NCI-H345 treated with DMSO at 0.1 percent for 48 hours (cell line): ENCODE data around the gene FKRP.

Experiments
- DNase-seq: peaks from one replicate; lab custom pipeline; 2025; ENCODE audit not compliant: unreplicated experiment; lab: John Stamatoyannopoulos, UW

Gene FKRP

DNA sequence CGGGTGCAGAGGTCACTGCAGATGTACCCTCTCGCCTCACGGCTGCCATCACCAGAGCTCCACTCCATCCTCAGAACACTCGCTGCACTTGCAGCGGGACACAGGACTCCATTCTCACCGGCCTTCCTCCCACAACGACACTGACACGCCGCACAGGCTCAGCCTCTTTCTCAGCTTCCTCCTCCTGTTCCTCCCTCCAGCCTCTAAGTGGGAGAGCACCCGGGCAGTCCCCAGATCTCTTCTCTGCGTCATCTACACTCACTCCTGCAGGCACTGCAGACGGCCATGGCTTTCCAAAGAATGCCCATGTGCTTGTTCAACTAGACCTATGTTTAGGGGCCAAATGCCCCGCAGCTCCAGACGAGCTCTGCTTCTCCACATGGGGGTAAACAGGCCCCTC is 14.3 kb upstream of the FKRP start:
- DNase-seq: no peak

DNA sequence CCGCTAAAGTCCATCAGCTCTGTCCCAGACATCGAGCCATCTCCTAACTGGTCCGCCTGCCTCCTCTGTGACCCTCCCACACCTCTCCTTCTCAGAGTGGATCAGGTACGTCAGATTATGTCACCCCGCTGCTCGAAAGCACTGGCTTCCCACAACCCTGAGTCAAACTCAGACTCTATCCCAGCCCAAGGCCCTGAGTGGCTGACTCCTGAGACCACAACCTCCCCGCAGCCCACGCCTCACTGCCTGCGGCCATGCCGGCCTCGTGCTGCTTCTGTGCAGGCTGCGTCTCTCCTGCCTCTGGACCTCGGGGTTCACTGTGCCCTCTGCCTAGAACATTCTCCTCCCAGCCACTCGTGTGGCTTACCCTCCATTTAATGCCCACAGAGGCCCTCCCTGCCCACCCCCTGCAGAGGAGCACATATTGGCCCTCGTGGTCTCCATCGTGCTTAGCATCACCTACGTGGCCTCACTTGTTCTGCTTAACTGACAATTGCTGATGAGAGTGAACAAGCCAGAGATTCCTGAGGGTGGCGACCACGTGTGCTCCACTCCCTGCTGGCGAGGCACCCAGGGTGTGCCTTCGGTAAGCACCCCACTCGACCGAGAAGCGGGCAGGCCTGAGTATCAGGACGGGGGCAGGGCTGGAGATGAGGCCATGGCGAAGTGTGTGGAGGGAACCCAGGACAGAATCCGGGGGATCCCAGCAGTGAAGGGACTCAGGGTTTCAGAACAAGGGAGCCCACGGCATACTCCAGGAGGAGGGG is 13.5 kb upstream of the FKRP start:
- no peak for DNase-seq

DNA sequence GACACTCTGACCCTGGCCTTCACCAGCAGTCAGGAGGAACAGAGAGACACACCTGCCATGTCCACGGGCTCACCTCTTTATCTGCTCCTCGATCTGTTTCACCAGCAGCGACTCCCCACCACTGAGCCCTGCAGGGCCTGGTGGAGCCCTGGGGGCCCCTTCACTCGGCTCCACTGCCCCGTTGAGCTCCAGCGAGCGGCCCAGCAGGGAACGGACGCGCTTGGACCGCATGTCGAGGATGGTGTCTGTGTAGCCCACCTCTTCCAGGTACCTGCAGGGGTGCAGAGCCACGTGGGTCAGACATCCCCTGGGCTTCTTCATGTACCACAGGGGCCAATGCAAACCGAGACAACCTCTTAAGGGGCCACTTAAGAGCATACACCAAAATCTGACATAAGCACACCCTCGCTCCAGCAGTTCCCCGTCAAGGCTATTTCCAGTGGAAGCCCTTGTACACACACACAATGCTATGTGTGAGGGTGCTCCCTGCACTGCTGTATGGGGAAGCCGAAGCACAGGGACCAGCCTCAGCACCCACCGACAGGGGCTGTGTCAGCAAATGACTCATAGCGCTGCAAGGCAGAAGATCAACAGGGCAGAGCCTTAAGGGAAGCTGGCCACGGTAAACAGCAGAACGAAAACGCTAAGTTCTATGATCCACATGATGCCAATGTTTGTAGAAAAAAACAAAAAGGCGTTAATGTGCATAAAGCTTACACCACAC is 12.7 kb upstream of the FKRP start:
- no peak for DNase-seq

DNA sequence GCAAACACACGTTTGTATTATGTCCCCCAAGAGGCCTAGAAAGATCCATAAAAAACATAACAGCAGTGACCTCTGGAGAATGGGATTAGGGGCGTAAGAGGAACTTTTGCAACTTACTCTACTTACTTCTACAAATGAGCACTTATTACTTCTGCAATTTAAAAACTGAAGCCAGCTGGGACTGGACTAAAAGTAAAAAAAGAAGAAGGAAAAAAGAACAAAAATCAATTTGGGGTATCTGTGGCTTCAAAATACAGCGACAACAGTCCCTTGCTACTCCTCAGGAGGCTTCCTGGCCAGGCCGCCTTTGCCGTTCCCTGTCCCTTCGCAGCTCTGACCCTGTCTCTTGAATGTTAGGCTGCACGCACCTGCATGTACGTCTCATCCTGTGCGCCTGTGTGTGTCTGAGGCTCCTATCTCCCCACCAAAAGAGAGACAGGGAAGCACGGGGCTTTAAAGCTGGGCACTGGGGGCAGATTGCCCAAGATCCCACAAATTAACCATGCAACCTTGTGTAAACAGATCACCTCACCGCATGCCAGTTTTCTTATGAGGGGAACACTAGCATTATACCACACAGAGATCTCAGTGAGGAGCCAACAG is 12.1 kb upstream of the FKRP start:
- DNase-seq: no peak

DNA sequence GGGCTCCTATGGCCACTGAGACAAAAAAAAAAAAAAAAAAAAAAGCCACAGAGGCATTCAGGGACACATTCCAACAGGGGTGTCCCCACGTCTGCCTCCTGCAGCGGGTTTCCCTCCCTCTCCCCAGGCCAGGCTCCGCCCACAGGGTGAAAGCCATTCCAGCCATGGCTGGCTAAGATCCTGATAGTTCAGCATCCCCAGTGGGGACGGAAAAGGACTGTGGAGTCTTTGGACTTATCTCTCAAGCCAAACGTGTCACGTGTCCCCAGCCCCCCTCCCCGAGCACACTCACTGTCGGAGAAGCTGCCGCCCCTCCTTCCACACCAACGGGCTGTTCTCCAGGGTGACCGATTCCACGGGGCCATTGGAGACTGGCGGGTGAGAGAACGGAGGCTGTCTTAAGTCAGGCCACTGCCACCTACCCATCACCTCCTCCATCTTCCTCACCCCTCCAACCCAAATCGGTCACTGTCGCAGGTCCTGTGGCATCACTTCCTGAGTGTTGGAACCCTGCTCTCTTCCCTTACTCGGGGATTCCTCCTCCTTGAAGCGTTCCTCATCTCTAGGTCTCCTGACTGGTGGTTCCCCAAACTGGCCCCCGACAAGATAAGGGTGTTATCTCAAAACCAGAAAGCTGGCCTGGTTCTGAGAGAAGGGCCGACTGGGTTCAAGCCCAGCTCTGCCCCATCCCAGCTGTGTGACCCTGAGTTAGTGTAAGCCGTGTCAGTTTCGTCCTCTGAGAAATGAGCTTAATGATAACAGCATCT is 9.1 kb upstream of the FKRP start:
- DNase-seq: no peak

DNA sequence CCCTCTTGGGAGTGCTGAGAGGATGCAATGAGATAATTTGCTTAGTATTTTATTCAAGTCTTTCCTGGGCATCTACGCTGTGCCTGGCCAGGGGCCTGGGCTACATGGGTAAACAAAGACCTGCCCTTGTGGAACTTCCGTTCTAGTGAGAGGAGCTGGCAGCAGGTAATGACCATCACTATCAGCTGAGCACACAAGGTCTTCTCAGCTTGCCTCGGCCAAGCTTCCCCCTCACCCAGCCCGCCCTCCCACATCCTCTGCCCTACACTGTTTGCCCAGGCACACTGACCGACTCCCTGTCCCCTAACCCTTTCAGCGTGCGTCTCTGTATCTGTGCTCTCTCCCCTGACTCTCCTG is 8.6 kb upstream of the FKRP start:
- no peak for DNase-seq

DNA sequence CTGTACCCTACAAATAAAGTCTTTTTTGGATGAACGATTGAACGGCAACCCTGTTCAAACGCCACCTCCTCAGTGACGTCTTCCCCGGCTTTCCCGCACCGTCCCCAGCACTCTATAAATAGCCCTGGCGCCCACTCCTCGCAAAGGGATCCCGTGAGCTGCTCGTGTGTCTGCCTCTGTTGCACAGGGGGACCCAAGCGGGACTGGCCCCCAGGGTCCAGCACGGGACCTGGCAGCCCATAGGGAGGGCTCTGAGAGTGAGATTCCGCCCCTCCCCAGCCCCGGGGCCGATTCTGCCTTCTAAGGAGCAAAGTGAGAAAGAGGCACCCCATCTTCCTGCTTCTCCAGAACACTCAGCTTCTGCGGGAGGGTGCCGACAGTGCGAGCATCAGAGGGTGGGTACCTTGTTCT is 8.1 kb upstream of the FKRP start:
- DNase-seq: no peak

DNA sequence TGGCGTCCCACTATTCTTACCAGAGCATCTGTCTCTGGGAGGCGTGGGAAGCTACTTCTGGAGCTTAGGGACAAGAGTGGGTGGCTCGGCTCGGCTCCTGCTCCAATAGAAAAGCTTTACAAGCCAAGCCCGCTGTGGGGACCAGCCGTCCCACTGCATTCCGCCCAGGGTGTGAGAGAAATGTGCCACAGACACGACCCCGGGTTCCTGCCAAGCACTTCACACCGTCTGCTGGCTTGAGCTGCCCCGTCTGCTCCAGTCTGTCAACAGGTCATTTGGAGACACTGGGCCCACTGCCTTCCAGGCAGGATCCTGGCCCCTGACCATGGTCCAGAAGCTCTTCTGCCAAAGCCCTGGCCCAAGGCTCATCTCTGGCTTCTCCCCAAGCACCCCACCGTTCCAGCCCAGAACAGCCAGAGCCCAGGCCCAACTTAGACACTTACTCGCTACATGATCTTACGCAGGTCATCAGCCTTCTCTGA is 6.5 kb upstream of the FKRP start:
- no peak for DNase-seq

DNA sequence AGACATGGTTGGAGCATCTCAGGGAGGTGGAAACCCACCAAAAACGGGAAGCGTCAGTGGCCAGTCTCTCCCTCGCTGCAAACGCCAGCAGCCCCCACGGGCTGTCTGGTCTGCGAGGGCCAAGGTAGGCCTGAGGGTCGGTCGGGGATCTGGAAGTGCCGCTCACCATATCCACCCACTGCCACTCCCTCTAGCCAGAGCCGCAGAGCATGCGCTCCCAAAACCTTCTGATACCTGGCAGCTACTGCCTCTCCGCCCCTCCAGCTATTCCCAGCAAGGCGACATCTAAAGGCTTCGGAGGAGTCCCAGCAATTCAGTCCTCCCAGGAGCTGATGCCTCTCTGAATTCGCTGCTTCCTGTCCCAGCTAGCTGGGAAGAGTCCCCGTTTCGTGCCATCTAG is 4.4 kb upstream of the FKRP start:
- DNase-seq: no peak

DNA sequence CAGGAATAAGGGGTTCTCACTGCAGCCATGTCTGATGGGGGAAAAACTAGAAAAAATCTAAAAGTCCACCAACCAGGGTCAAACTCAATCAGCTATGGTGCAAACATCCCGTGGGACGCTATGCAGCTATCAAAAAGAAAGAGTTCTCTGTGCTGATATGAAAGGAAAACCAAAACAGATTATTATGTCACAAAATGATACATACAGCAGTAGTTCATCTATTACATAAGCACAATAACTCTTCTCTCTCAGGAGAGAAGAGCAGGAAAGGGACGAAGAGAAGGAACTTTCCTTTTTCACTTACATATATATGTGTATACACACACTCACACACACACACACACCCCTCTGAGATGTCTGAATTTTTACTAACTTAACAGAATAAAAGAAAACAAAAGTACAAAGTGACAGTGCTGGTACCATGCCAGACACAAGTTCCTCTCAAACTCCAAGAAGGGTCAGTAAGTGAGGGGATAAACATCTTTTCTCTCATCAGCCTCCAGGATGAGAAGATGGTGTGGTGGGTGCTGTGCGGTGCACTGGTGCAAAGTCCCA is 2.9 kb upstream of the FKRP start:
- no peak for DNase-seq

DNA sequence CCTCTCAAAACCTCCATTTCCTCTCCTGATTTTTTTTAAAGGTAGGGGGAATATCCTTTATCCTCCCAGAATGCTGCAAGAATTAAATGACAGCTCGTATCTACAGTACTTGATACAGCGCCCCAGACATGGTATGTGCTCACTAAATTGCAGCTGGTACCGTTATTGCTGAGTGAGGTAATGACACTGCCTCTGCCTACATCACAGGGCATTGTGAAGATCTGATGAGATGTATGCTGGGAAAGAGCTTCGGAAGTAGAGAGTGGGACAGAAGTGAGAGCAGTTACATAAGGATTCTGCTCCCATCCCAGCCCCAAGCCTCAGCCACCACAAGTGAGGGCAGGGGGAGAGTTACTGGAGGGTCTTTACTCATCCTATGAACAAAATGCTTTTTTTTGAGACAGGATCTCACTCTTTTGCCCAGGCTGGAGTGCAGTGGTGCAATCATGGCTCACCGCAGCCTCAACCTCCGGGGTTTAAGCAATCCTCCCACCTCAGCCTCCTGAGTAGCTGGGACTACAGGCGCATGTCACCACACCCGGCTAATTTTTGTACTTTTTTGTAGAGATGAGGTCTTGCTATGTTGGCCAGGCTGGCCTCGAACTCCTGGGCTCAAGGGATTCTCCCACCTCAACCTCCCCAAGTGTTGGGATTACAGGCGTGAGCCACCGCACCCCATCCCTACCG is 1.7 kb upstream of the FKRP start:
- DNase-seq: no peak

DNA sequence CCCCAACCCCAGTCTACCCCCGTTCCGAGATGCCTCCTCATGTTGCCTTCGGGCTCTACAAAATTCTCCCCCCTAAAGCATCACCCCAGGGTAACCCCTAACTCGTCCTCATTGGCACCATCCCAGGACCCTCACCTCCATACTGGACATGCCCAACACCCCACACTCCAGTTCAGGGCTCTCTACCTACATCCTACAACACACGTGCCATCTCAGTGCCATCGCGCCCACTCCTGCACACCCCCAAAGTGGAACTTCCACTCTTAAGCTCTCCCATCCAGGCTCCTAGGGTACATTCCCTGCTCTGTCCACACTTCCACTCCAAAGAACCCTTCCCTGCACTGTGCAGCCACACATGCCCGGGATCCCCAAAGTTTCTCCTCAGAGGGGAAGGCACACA is 827 bp upstream of the FKRP start:
- DNase-seq: no peak

DNA sequence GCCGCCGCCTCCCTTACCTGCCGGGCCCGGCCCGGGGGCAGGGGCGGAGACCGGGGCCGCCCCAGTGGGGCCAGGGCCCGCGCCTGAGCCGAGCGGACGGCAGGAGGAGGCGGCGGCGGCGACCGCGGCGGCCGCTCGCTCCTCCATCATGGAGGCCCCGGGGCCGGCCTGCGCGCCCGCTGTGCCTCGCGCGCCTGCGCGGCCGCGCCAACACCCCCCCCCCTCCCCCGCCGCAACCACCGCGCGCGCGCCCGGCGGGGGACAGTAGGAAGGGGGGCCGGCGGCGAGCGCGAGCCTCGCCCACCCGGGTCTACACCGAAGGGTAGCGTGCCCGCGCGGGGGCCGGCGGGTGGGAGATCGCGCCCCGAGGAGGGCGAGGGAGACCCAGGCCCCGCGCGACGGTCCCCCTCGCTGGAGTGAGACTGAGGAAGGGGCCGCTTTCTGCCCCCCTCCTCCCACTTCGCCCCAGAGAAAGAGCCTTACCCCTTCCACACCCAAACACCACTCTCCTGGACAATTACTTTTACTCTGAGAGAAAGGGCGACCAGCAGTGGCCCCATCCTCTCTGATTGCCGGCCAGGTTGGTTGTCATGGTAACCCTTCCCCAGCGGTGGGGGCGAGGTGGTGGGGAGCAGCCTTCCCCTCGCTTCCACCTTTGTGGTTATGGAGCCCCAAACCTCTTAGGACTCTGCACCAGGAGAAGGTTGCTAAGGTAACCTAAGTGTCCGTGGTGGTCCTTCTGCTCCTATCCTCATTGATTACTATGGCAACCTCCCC is 612 bp downstream of the FKRP start, which contains the start of gene STRN4:
Gene STRN4 (minus strand): TSS at position 170 of the 777 bp plus-strand sequence. CDS start 20 bp downstream, at position 150.
- no peak for DNase-seq

DNA sequence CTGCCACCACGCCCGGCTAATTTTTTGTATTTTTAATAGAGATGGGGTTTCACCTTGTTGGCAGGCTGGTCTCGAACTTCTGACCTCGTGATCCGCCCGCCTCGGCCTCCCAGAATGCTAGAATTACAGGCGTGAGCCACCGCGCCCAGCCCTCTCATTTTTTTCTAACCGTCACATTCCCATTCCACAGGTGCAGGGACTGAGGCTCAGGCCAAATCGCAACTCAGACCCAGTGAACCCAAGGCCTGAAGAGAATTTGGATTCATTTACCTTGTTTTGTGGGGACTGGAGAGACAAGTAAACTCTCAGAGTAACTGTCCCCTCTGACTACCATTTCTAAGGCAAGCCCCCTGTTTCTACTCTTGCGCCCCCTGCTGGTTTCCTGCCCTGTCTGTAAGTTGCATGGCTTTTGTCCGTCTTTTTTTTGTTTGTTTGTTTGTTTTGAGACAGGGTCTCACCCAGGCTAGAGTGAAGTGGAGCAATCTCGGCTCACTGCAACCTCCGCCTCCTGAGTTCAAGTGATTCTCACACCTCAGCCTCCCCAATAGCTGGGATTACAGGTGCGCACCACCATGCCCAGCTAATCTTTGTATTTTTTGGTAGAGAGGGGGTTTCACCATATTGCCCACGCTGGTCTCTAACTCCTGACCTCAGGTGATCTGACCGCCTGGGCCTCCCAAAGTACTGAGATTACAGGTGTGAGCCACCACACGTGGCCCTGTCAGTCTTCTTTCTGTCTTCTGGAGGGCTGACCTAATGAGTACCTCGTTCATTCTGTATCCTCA is 2.7 kb downstream of the FKRP start:
- DNase-seq: no peak

DNA sequence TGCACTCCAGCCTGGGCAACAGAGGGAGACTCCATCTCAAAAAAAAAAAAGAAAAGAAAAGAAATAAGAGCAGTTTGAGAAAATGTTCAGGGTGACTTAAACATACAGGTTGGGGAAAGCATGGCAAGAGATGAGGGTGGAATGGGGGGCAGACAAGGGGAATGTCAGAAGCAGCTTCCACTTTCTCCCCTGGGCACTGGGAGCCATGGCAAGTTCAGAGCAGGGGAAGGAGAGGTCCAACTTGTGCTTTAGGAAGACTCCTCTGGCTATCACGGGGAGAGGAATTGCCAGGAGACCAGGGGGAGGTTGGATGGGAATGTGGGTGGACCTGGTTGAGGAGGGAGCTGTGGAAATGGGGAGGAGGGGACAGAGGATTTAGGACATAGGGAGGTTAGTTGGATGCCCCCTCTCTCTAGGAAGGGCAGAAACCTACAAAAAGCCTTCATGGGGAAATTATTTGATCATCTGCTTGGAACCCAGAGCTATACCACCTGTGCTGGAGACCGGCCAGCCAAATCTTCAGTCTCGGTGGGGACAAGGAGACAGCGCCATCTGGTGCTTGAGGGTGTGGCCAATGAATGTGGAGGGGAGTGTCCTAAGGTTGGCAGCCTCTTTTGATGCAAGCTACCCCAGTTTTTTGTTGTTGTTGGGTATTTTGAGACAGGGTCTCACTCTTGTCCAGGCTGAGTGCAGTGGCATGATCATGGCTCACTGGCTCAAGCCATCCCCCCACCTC is 7.7 kb downstream of the FKRP start:
- peak; percentile 5 for DNase-seq

DNA sequence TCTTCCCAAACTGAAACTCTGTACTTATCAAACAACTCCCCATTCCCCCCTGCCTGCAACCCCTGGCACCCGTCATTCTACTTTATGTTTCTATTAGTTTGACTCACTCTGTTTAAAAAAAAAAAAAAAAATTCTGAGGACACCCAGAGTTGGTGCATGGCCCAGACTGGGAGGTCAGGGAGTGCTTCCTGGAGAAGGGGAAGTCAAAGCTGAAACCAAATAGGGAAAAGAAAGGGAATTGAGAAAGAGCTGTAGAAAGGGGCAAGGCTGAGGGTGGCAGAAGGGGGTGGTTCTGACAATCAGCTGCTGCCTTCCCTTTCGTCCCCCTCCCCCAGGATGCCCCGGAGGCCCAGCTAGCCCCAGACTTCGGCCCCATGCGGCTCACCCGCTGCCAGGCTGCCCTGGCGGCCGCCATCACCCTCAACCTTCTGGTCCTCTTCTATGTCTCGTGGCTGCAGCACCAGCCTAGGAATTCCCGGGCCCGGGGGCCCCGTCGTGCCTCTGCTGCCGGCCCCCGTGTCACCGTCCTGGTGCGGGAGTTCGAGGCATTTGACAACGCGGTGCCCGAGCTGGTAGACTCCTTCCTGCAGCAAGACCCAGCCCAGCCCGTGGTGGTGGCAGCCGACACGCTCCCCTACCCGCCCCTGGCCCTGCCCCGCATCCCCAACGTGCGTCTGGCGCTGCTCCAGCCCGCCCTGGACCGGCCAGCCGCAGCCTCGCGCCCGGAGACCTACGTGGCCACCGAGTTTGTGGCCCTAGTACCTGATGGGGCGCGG is 9.4 kb downstream of the FKRP start:
- no peak for DNase-seq

DNA sequence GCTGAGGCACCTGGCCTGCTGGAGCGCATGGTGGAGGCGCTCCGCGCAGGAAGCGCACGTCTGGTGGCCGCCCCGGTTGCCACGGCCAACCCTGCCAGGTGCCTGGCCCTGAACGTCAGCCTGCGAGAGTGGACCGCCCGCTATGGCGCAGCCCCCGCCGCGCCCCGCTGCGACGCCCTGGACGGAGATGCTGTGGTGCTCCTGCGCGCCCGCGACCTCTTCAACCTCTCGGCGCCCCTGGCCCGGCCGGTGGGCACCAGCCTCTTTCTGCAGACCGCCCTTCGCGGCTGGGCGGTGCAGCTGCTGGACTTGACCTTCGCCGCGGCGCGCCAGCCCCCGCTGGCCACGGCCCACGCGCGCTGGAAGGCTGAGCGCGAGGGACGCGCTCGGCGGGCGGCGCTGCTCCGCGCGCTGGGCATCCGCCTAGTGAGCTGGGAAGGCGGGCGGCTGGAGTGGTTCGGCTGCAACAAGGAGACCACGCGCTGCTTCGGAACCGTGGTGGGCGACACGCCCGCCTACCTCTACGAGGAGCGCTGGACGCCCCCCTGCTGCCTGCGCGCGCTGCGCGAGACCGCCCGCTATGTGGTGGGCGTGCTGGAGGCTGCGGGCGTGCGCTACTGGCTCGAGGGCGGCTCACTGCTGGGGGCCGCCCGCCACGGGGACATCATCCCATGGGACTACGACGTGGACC is 10.1 kb downstream of the FKRP start:
- no peak for DNase-seq
